Measurements from ENCODE around the gene TRAPPC3.
"Not testable (repeated sequence)": the region's sequence is repeated elsewhere in the genome, so short reads cannot be mapped to it uniquely, and the experiment has no call there.

TRAPPC3 gene

DNA sequence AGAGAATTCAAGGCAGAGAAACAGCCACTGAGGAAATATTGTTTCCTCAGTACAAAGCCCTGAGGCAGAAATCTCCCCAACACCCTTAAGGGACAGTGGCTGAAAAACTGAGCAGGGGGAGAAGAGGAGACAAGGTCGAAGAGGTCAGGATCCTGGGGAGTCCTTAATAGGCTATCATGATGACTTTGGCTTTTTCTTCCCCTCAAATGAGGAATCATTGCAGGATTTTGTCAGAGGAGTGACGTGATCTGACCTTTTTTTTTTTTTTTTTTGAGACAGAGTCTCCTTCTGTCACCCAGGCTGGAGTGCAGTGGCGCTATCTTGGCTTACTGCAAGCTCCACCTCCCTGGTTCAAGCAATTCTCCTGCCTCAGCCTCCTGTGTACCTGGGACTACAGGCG, 16.9 kb upstream of the TRAPPC3 start:
- no peak for DNase-seq

- no peak for DNase-seq
These were observed 15.9 kb upstream of the TRAPPC3 start for GRCh38 chr1:36165145-36165544.

DNA sequence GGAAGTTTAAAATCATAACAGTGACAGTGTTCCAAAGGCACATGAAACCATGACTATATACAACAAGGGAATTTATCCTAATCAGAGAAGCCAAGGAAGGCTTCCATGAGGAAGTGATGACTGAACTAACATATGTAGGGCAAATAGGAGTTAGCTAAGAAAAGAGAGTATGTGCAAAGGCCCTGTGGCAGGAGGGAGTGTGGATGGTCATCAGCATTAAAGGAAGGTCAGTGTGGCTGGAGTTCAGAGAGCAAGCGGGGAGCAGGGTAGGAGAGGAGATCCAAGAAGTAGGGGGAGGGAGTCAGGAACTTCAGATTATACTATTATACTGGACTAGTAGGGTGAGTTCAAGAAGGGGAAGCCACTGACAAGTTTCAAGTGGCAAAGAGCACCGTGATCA, 15.1 kb upstream of the TRAPPC3 start:
- no peak for DNase-seq

- no peak for DNase-seq
These were observed 14.1 kb upstream of the TRAPPC3 start for GRCh38 chr1:36163426-36163825.

- DNase-seq: no peak
These were observed 13.5 kb upstream of the TRAPPC3 start for GRCh38 chr1:36162680-36163239.

GRCh38 chr1:36161641-36162531, 12.6 kb upstream of the TRAPPC3 start:
- DNase-seq: peak; percentile 37

GRCh38 chr1:36160949-36161485, 11.7 kb upstream of the TRAPPC3 start:
- DNase-seq: peak; percentile 61

- DNase-seq: no peak
These were observed 11.2 kb upstream of the TRAPPC3 start for GRCh38 chr1:36160388-36160948.

DNA sequence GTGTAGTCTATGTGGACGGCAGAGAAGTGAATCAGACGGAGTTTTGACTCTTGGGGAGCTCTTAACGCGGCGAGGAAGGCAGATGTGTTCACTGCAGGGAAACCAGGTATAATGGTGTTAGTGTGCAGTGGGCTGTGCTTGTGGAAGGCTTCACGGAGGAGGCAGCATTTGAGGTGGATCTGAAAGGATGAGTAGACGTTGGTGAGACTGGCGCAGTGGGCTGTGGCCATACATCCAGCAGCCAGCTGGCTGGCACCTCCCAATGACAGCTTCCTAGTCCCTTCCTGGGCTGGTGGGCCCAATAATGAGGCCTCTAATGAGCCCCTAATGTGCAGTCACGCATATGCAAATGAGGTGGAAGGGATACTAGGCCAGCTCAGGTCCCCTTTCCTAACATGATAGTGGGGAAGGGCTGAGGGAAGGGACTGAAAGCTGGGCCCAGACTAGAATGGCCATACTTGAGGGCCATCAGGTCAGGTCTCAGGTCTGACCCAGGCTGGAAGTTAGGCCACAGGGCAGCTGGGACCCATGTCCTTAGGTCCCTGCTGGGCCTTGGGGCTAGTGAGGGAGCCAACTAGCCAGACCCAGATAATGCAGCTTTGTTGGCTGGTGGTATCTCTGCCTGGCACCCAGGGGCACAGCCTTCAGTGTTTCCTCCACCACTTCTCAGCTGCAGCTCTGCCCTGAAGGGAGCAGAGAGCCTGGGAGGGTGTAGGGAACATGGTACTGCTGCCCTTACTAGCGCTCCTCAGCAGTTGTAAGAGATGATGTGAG, 10.5 kb upstream of the TRAPPC3 start:
- no peak for DNase-seq

DNA sequence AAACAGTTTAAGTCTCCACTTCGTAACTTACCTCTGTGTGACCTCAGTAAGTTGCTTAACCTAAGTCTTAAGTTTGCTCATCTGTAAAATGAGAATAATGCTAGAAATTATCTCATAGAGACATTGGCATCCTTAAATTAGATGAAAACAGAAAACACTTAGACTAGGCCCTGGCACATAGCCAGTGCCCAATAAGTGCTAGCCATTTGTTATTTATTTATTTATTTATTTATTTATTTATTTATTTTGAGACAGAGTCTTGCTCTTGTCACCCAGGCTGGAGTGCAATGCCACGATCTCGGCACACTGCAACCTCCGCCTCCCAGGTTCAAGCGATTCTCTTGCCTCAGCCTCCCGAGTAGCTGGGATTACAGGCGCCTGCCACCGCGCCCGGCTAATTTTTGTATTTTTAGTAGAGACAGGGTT, 9.6 kb upstream of the TRAPPC3 start:
- not testable (repeated sequence) for DNase-seq

DNA sequence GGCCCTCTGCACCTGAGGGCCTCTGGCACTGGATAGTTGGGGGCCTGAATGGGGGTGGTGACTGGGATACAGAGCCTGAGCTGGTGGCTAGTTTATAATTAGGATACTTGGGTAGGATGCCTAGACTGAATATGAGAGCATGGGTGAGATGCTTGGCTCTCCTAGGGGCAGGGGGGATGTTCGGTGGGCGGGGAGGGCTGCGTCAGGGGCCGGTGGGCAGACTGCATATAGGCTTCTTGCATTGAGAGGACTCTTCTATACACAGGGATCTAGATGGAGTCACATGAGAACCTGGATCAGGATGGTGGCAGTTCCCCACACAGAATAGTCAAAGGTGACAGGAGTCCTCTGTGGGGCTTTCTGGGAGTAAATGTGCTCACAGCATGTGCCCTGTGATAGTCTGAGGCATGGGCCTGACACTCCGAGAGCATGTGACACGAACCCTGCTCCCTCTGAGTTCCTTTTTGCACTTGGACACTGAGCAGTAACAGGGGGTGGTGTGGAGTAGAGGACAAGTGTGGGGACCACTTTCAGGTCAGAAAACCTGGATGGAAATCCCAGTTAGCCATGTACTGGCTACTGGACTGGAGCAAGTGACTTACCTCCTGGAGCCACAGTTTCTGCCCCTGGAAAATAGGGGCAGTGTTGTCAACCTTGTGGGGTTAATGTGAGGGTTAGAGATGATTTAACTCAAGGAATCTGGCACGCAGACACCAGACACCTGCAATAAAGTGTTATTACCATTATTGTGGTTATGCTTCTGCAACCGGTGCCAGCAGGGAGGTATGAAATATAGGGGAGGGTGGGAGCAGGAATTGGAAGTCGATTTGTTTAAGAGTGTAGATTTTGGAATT, 8.9 kb upstream of the TRAPPC3 start:
- no peak for DNase-seq

DNA sequence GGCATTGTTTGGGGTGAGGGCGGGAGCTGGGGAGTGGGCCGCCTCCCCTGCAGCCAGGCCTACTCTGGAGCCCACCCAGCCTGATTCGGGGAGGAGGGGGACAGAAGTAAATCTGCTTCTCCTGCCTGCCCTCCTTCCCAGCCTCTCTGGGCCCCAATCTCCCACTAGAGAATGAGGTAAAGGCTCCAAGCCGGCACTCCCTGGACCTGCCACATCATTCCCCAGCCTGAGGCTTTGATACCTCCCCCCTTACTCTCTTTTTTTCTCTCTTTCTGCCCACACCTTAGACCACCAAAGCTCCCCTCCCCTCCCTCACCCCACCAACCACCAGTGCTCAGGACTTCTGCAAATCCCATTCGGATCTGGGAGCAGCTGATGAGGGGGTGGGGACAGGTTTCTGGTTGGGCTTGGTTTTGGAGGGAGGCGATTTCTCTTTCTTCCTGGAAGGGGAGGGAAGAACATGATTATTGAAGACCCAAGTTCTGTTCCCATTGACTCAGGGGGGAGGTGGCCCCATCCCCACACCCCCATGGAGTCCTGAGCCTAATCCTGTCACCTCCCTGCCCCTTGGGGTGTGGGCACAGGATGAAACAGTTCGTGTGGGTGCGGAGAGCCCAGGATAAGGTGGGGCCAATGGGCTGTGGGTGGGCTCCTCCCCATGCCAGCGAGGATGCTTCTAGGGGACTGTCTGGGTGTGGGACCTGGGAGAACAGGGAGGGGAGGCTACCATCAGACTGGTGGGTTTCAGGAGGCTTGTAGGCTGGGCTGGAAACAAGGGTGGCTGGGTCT, 8.0 kb upstream of the TRAPPC3 start:
- DNase-seq: peak; percentile 34

DNA sequence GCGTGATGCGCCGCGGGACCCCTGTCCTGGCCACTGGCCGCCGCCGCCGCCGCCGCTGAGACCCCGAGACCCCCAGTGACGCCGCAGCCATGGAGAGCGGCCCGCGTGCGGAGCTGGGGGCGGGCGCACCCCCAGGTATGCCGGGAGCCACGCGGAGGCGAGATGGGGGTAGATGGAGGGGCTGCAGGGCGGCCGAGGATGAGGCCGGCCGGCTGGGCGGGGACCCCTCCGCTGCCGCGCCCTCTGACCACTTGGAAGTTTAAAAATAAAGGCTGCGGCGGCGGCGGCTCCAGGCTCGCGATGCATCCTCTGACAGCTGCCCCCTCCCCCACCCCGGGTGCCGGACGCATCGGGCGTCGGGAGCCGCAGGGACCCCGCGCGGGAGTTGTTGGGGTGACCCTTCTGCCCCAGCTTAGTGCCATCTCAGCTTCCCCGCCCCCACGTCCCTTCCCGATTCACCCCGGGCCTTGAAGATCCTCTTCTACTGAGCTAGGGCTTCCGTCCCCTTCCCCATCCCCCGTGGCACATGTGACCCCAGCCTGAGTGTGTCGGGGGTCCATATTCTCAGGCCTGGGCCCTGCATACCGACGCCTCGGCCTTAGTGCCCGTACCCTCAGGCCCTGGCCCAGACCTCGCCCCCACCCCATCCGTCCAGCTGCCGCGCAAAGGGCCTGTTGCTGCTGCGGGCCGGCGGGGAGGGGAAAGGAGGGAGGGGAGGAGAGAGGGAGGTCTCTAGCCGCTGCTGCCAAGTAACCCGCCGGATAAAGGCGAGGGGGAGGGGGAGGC, 7.2 kb upstream of the TRAPPC3 start:
- peak; percentile 65 for DNase-seq

GRCh38 chr1:36155408-36156328, 6.4 kb upstream of the TRAPPC3 start, which contains the start of gene MAP7D1:
TSS of gene MAP7D1 (plus strand) at chr1:36156160. CDS start at chr1:36156418, 258 bp downstream.
- DNase-seq: peak; percentile 89

DNA sequence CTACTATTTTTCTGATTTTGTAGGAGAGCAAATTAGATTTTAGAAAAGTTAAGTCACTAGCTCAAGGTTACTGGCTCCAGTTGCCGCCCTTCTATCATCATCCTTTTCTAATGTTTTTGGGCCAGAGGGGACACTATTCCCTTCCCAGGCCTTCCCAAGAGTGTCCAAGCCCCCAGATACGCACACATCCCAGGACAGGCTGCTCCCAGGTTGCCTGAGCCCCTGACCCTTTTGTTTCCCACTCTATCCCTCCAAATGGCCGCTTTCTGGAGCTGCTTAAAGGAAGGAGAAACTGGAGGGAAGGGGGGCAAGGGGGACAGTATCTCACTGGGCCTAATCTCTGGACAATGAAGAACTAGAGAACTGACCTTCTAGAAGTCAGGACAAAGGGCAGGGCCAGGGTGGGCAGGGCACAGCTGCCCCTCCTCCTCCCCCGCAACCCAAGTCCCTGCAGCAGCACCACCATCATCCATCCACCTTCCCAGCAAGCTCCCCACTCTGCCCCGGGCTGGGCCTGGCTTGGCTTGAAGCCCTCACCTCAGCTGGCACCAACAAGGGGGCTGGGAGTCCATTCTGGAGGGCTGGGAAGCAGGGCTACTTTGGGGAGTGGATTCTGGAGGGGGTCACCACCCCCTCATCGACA, 5.6 kb upstream of the TRAPPC3 start:
- DNase-seq: no peak

DNA sequence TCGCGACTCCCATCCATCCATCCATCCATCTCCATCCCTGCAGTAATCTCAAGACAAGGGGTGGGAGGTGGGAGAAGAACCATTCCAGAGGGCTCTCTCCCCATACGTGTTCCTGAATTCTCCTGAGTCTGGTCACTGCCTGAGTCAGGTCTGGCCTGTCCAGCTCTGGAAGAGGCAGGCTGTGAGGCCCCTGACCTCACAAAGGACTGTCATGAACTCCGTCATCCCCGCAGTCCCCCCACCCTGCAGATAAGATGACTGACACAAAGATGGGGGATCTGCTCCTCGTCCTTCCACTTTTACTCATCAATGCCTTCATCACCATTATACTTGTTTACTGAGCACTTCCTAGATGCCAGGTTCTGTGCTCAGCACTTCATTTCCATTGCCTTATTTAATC, 5.0 kb upstream of the TRAPPC3 start:
- DNase-seq: no peak

DNA sequence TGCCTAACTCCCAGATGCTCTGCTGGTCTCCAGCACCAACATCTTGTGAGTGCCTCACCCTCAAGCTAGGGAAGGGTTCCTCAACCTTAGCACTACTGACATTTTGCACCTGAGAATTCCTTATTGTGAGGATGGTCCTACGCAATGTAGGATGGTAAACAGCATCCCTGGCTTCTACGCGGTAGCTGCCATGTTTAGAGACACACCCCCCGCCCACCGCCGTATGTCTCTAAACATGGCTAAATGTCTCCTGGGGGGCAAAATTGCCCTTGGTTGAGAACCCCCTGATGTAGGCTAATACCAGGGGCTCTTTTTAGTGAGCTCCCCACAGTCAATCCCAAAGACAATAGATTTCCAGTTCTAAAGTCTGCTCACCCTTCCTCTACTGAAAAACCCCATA, 4.2 kb upstream of the TRAPPC3 start:
- no peak for DNase-seq

DNA sequence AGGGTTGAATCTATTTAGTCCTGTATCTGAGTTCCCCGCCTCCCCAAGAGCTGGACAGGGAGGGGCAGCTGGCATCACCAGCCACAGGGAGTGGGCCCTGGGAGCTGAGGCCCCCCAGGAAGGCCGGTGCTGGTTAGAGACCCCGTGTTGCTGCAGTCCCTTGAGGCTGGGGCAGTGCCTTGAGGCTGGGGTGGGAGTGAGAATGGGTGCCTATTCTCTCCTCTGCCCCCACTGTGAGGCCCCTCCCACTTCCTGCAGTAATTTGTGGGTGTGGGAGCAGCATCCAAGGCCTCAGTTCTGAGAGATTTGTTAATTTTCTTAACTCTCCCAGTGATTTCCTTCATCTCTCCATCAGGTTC, 2.5 kb upstream of the TRAPPC3 start:
- peak; percentile 35 for DNase-seq

All from fibroblast of skin of right quadriceps (primary cell).